ENCODE data around the gene ALG14. TPM values are rescaled to one million over a fixed set of nuclear protein-coding genes. Genes with fewer than 3 reads are reported as not detected.
A peak's percentile ranks its signal among the peaks of the same experiment; 100 is the strongest.

Gene ALG14
- total and polyA plus RNA-seq, 11 donors: 0.56 to 4.7 (median 3.2) TPM

GRCh38 chr1:95015076-95015475 is 57.7 kb downstream of the ALG14 start:
- ATAC-seq: no peak
- TF ChIP-seq CTCF (IDR thresholded peaks at IDR 0.05) (no peak), POLR2A (IDR thresholded peaks at IDR 0.05) (no peak)
- intact Hi-C loops (cut with DNase I): loop anchor here in 1 of 10 donors (5.0 kb wide), 1 partner anchor 88 kb away; the partner anchor contains the start of gene CNN3
- H3K27ac ChIP-seq: no peak overlapping the region
- peaks cover 0 to 32% (median 25%) of the 10 kb centered on the region in 12 donors for H3K4me1 ChIP-seq
- DNase-seq: no peak
- H3K27me3 ChIP-seq: no peaks in the 10 kb centered on the region
- no peak overlapping the region for H3K4me3 ChIP-seq
- H3K36me3 ChIP-seq: no peaks in the 10 kb centered on the region
- no peaks in the 10 kb centered on the region for H3K9me3 ChIP-seq
- WGBS, 4 donors: 92 to 98% (median 97%) methylated on average over 3 of the region's 3 CpGs

- H3K36me3 ChIP-seq: no peaks in the 10 kb centered on the region
- intact Hi-C loops (cut with DNase I): no loop called here
- no peaks in the 10 kb centered on the region for H3K9me3 ChIP-seq
- H3K27me3 ChIP-seq: no peaks in the 10 kb centered on the region
- H3K4me1 ChIP-seq: peaks cover 0 to 28% (median 22%) of the 10 kb centered on the region in 12 donors
- H3K4me3 ChIP-seq: no peak overlapping the region
- TF ChIP-seq POLR2A (IDR thresholded peaks at IDR 0.05) (no peak), CTCF (IDR thresholded peaks at IDR 0.05) (no peak)
- peak; percentile 60 to 82 (median 69) for ATAC-seq
- peak overlapping the region in 10 of 12 donors; percentile 3 to 53 (median 32) for H3K27ac ChIP-seq
- peak in 1 of 5 donors; percentile 15 for DNase-seq
- 42 to 64% (median 57%) methylated on average over 2 of the region's 2 CpGs for WGBS, 4 donors
These were observed 58.7 kb downstream of the ALG14 start for GRCh38 chr1:95013950-95014574.

- H3K27ac ChIP-seq: no peak overlapping the region
These were observed 60.4 kb downstream of the ALG14 start for GRCh38 chr1:95012389-95012788.

GRCh38 chr1:95010158-95010557 is 62.6 kb downstream of the ALG14 start:
- Histone ChIP-seq H3K4me1 (peaks cover 0 to 19% (median 12%) of the 10 kb centered on the region in 12 donors), H3K36me3 (no peaks in the 10 kb centered on the region), H3K9me3 (no peaks in the 10 kb centered on the region), H3K27ac (no peak overlapping the region), H3K27me3 (no peaks in the 10 kb centered on the region), H3K4me3 (no peak overlapping the region)
- TF ChIP-seq CTCF (IDR thresholded peaks at IDR 0.05) (no peak), POLR2A (IDR thresholded peaks at IDR 0.05) (no peak)
- ATAC-seq (no peak), DNase-seq (no peak)
- intact Hi-C loops (cut with DNase I): no loop called here

More at GRCh38 chr1:95012389-95012788, 60.4 kb downstream of the ALG14 start:
- TF ChIP-seq POLR2A (IDR thresholded peaks at IDR 0.05) (no peak), CTCF (IDR thresholded peaks at IDR 0.05) (no peak)
- peaks cover 0 to 19% (median 12%) of the 10 kb centered on the region in 12 donors for H3K4me1 ChIP-seq
- DNase-seq: no peak
- 86 to 98% (median 91%) methylated on average over 3 of the region's 3 CpGs for WGBS, 4 donors
- peak in 1 of 4 donors; percentile 61 for ATAC-seq
- H3K4me3 ChIP-seq: no peak overlapping the region
- intact Hi-C loops (cut with DNase I): no loop called here
- no peaks in the 10 kb centered on the region for H3K36me3 ChIP-seq
- H3K9me3 ChIP-seq: no peaks in the 10 kb centered on the region
- no peaks in the 10 kb centered on the region for H3K27me3 ChIP-seq
